ENCODE results near the gene AAK1. TPM values are rescaled to one million over a fixed set of nuclear protein-coding genes. Genes with fewer than 3 reads are reported as not detected.
"Not testable (repeated sequence)": the region's sequence is repeated elsewhere in the genome, so short reads cannot be mapped to it uniquely, and the experiment has no call there.

The AAK1 gene
- total RNA-seq, 2 donors from 2014 or later = 59.5 to 61.5 TPM

- DNase-seq (no peak), ATAC-seq (no peak)
- intact Hi-C loops (cut with DNase I, micrococcal nuclease) = loop anchor here (5.0 to 10.0 kb wide), 2 partner anchors 151 to 154 kb away; no protein-coding TSS in a partner anchor
Measured at GRCh38 chr2:69561101-69561500, 82.4 kb downstream of the AAK1 start.

DNA sequence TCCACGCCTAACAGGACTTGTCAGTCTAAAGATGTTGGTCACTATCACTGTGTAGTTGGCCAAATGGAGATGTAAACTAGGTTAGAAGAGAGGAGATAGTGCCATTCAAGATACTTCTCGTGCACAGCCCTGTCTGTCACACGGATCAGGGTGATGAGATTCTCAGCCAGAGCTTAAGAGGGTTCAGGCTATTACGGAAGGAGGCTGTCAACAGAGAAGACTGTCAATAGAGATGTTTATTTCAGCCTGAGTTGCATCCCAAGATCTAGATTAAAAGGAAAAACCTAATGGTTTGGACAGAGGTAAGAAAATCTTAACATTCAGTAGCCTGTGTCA, 83.4 kb downstream of the AAK1 start:
- no peak for DNase-seq
- intact Hi-C loops (cut with DNase I, micrococcal nuclease) = loop anchor here (5.0 to 10.0 kb wide), 2 partner anchors 152 to 155 kb away; no protein-coding TSS in a partner anchor
- ATAC-seq = no peak

DNA sequence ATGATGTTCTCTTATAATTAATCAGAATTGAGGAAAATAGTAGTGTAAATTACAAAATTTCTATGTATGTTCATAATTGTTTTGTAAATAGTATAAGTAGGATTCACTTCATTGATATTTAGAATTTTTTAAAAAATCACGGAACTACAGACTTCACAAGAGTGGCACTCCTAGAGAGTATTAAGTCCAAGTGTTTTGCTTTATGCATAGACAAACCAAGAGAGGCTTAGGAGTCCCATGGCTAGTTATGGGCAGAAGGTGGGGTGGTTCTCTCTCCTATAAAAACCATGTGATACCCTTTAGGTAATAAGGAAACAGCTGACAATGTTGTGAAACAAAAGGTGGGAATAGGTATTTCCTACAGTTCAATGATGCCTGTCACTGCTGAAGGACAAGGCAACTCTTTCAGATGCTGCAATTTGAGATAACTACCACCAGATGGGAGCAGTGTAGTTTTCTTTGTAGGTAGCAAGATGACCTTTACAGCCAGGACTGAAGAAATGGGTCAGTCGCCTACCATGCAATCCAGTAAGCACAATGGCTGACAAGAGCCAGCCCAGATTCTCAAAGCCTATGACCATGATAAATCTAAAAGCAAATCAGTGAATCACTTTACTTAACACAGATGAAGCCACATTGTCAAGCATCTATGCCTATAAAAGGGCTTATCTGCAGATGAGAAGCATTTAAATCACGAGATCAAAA, 83.9 kb downstream of the AAK1 start:
- intact Hi-C loops (cut with DNase I, micrococcal nuclease) = loop anchor here (5.0 to 10.0 kb wide), 3 partner anchors 153 to 255 kb away; no protein-coding TSS in a partner anchor
- peak; percentile 93 for ATAC-seq
- no peak for DNase-seq

GRCh38 chr2:69556008-69556407, 87.5 kb downstream of the AAK1 start:
- DNase-seq (no peak), ATAC-seq (no peak)
- intact Hi-C loops (cut with DNase I, micrococcal nuclease) = loop anchor here in 1 of 2 donors (10.0 kb wide), 1 partner anchor 259 kb away; no protein-coding TSS in a partner anchor

DNA sequence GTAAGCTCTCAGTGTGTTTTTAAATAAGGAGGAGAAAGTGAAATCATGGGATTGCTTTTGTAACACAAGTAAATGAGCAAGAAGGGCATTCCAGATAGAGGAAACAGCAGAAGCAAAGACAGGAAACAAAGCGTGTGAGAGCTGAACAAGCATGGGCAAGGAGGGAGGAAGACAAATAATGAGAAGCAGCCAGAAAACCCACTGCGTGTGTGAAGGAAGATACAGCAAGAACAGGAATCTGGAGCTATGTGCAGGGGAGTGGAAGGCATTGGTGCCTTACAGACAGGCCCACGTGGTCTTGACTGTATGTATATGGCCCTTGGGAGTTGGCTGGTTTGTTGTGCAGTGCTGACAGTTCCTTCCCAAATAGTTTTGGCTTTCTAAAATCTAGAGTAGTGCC, 88.6 kb downstream of the AAK1 start:
- intact Hi-C loops (cut with DNase I, micrococcal nuclease) = loop anchor here in 1 of 2 donors (10.0 kb wide), 1 partner anchor 260 kb away; no protein-coding TSS in a partner anchor
- DNase-seq (no peak), ATAC-seq (no peak)

DNA sequence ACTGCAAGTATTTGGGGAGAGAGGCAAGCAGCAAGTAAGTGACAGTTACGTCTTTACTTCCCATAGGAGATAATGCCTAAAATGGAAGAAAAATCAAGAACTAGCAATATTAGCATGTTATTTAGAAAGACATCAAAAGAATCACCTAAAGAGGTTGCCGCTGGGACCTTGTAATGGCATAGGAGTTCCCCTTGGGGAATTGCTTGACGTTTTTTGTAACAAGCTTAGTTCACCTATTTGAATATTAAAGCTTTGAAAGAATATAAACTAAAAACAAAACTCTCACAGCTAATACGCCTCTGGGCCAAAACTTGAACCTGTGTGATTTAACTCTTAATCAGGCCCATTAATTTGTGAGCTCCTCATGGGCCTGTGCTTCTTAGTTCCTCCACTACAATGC, 89.0 kb downstream of the AAK1 start:
- intact Hi-C loops (cut with DNase I, micrococcal nuclease) = loop anchor here in 1 of 2 donors (10.0 kb wide), 1 partner anchor 260 kb away; no protein-coding TSS in a partner anchor
- DNase-seq (no peak), ATAC-seq (no peak)

DNA sequence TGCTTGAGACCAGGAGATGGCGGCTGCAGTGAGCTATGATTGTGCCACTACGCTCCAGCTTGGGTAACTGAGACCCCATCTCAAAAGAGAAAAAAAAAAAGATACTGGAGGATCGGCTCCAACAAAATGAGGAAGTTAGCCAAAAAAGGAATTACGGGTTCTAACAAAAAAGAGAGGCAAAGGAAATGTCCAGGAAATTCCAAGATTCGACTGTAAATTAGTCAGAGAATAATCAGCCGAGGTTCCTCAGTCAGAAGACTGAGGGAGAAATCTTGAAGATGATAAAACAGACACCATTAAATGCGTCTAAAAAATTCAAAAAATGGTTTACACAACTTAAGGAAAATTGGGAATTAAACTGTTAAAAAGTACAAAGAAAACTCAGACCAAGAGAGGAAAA, 89.5 kb downstream of the AAK1 start:
- ATAC-seq (no peak), DNase-seq (no peak)
- intact Hi-C loops (cut with DNase I, micrococcal nuclease) = loop anchor here in 1 of 2 donors (10.0 kb wide), 1 partner anchor 261 kb away; no protein-coding TSS in a partner anchor

DNA sequence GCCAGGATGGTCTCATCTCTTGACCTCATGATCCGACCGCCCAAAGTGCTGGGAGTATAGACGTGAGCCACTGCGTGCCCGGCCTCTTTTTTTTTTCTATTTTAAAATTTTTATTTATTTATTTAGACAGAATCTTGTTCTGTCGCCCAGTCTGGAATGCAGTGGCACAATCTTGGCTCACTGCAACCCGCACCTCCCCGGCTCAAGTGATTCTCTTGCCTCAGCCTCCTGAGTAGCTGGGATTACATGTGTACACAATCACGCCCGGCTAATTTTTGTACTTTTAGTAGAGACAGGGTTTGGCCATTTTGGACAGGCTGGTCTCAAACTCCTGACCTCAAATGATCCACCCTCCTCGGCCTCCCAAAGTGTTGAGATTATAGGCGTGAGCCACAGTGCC, 93.0 kb downstream of the AAK1 start:
- not testable (repeated sequence) for DNase-seq, ATAC-seq
- intact Hi-C loops (cut with DNase I, micrococcal nuclease) = loop anchor here in 1 of 2 donors (10.0 kb wide), 1 partner anchor 264 kb away; no protein-coding TSS in a partner anchor

- intact Hi-C loops (cut with DNase I, micrococcal nuclease) = no loop called here
- ATAC-seq (peak; percentile 22), DNase-seq (no peak)
Measured at GRCh38 chr2:69549421-69549820, 94.1 kb downstream of the AAK1 start.

DNA sequence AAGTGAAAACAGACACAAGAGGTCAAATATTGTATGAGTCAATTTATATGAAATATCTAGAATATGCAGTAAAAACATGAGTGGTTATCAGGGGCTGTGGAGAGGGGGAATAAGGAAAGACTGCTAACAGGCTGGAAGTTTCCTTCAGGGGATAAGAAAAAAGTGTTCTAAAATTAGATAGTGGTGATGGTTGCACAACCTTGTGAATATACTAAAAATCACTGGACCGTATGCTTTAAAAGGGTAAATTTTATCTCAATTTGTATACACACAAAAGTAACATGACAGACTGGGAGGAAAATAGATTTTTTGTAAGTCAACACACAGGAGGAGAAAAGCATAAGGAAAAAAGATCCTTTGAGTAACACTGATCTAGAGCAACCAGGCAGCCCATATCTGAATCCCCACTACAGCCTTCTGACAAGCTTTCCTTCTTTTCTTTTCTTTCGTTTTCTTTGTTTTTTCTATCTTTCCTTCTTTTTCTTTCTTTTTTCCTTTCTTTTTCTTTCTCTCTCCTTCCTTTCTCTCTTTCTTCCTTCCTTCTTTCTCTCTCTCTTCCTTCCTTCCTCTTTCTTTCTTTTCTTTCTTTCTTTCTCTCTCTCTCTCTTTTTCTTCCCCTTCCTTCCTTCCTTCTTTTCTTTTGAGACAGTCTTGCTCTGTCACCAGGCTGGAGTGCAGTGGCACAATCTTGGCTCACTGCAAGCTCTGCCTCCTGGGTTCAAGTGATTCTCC, 95.4 kb downstream of the AAK1 start:
- DNase-seq = no peak
- intact Hi-C loops (cut with DNase I, micrococcal nuclease) = no loop called here
- ATAC-seq = no peak

GRCh38 chr2:69546646-69547045, 96.9 kb downstream of the AAK1 start:
- no peak for ATAC-seq
- DNase-seq = no peak
- intact Hi-C loops (cut with DNase I, micrococcal nuclease) = no loop called here

DNA sequence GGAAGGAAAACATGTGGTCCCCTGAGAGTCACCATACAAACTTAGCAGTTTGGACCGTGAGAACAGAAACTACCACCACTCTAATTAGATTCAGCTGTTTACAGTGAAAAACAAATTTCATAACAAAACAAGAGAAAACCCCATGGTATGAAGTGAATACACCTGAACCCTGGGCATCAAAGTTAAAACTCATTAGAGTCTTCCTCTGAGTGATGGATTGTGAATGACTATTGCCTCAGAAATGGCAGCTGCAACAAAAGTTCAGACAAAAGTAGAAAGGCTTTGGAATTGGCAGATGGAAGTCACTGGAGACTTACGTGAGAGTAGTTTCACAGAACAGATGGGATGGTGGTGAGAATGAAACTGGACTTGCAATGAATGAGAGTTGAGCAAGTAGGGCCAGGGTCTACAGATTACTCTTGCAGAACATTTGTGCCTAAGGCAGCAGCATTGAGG, 98.0 kb downstream of the AAK1 start:
- intact Hi-C loops (cut with DNase I, micrococcal nuclease) = no loop called here
- DNase-seq = no peak

GRCh38 chr2:69544951-69545350, 98.6 kb downstream of the AAK1 start:
- DNase-seq (no peak), ATAC-seq (no peak)
- intact Hi-C loops (cut with DNase I, micrococcal nuclease) = no loop called here

More for the DNA sequence above, 98.0 kb downstream of the AAK1 start:
- ATAC-seq = no peak

DNA sequence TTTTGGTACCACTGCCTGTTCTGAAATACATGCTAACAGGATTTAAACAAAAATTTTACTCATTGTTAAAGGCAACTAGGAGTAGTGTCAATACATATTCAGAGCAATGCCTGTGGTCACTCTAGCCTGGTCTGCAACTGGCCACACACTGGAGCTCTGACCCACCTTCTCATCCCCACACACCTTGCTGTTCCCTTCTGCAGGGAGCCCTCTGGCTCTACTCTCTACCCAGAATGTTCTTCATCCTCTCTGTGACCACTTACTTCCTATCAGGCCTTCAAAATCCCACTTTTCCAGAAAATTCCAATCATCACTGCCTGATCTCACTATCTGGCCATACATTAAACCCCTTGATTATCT, 104.0 kb downstream of the AAK1 start:
- intact Hi-C loops (cut with DNase I, micrococcal nuclease) = no loop called here
- no peak for DNase-seq
- ATAC-seq = no peak

GRCh38 chr2:69538872-69539548, 104.5 kb downstream of the AAK1 start:
- DNase-seq = no peak
- intact Hi-C loops (cut with DNase I, micrococcal nuclease) = no loop called here
- ATAC-seq = peak; percentile 79

GRCh38 chr2:69538249-69538648, 105.3 kb downstream of the AAK1 start:
- no peak for ATAC-seq
- intact Hi-C loops (cut with DNase I, micrococcal nuclease) = no loop called here

GRCh38 chr2:69535817-69536241, 107.7 kb downstream of the AAK1 start:
- ATAC-seq = no peak
- intact Hi-C loops (cut with DNase I, micrococcal nuclease) = no loop called here
- no peak for DNase-seq

More at GRCh38 chr2:69538249-69538648, 105.3 kb downstream of the AAK1 start:
- no peak for DNase-seq

DNA sequence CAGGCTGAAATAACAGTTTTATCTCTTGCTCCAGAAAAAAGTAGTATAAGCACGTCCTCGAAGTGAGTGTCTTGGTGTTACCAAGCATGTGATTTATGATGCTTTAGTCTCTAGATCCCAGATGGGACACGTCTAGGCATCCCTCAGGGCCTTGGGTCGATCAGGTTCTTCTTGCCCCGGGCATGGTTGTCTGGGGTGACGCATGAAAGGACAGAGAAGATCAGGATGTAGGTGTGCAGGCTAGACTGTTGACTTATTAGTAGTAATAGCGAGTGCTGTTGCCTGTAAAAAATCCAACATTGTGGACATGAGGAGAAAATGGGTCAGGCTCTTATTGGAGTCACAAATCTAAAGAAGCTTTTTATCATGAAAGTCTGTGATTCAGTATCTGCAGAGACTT, 112.4 kb downstream of the AAK1 start:
- intact Hi-C loops (cut with DNase I, micrococcal nuclease) = no loop called here
- DNase-seq = no peak
- ATAC-seq = no peak

DNA sequence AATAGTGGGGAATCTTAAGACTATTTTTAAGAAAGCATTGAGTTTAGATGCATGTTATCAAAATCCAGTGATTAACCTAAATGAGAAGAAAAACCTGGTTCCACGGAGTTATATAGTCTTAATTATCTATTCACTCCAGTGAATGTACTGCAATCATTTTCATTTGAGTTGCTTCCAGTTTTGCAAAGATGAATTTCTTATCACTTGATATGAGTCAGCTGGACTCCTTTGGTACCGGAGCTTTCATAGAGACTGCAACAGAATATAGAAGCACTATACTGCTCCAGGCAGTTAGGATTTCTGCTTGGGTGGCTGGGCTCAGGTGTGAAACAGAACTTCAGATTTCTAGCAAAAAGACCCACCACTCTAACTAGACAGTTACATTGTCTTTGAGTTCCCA, 114.1 kb downstream of the AAK1 start:
- ATAC-seq (no peak), DNase-seq (no peak)
- intact Hi-C loops (cut with DNase I, micrococcal nuclease) = no loop called here

All from left colon (tissue), 2 donors.